GM21619 (cell line): ENCODE results near the gene KLF12.

Experiments used
- ATAC-seq: cut with Tn5 transposase; IDR thresholded peaks from one replicate; pipeline ENCODE4 v1.9.1; 2021; ENCODE audit not compliant: unreplicated experiment

The KLF12 gene

GRCh38 chr13:74135326-74136083, 1.3 kb upstream of the KLF12 start:
- peak; percentile 44 for ATAC-seq

GRCh38 chr13:74134777-74135325, 647 bp upstream of the KLF12 start:
- peak; percentile 28 for ATAC-seq

DNA sequence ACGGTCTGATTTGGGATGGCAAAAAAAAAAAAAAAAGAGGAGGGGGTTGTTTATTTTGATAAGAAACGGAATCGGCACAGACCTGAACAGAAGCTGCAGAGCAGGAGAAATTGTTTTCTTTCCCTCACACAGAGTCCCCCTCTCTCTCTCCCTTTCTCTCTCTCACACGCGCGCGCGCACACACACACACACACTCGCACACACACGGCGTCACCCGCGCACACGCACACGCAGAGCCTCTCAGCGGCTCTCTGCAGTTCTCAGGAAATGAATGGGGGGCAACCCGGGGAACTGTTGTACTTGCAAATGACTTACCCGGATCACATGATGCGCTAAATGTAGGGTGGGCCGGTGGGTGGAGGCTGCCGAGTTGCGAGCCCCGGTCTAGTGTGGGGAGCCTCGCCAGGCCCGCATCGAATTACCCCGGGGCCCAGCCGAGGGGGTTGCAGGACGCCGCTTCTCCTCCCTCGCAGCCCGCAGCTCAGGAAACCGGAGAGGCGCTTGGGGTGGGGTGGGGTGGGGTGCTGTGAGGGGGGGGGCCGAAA, 475 bp downstream of the KLF12 start:
- ATAC-seq, result peak; percentile 39

DNA sequence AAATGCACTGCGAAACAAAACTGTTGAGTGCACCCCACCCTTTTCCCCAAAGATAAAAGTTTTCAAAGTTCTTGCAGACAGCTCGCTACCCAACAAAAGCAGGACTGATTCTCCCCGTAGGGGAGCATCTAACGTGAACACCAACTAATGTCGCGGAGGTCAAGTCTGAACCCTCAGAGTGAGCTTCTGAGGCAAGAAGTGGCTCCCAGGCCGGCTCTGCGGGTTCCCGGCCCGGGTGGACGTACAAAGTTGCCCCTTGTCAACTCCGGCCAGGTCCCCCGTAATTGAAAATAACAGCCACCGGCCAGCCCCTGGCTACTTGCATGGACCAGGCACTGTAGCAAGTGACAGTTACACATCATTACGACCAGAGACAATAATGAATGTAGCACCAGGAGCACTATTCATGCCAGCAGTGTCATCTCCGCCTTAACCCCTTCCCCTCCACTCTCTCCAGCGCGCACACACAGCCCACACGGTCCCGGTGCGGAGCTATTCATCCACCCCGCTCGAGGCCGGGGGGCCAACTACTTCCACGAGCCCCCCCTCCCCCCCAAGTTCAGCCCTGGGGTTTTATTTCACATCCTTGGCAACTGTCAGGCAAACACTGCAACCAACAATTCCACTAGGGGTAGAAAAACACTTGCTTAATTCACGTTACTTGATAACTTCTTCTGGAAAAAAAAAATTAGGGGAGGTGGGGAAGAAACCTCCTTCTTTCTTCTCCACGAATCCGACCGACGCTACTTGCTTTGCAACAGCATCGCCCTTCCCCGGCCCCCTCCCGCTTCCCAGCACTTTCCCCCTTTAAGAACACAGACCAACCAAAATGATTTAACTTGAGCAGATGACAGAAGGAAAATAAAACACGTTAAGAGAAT, 1.2 kb downstream of the KLF12 start:
- no peak for ATAC-seq

DNA sequence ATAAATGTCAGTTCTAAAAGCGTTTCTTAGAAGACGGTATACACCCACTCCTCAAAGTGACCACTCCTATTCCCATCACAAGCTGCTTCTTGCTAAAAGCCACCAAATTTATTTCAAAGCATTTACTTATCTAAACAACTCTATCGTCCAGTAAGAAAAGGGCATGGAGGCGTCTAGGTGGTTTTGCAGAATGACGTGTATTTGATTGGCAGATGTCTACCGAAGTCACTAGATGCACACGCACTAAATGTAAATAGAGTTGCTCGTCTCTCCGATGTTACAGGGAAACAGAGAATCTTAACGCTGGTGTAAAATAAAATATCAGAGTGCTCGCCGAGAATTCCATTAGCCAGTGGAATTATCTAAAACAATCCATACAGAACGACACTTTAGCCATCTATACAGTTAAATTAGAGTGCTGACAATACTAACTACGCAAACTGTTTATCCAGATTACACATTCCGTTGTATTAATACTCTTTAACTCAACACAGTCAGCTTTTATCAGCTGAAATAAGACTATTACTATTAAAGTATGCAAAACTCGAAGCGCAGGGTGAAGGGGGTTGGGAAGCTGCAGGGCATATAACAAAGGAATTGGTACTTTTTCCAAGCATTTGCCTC, 1.9 kb downstream of the KLF12 start:
- no peak for ATAC-seq

- ATAC-seq, result no peak
Observed at GRCh38 chr13:74131227-74131626, 3.0 kb downstream of the KLF12 start.

GRCh38 chr13:74129500-74130191, 4.6 kb downstream of the KLF12 start:
- ATAC-seq, result no peak

DNA sequence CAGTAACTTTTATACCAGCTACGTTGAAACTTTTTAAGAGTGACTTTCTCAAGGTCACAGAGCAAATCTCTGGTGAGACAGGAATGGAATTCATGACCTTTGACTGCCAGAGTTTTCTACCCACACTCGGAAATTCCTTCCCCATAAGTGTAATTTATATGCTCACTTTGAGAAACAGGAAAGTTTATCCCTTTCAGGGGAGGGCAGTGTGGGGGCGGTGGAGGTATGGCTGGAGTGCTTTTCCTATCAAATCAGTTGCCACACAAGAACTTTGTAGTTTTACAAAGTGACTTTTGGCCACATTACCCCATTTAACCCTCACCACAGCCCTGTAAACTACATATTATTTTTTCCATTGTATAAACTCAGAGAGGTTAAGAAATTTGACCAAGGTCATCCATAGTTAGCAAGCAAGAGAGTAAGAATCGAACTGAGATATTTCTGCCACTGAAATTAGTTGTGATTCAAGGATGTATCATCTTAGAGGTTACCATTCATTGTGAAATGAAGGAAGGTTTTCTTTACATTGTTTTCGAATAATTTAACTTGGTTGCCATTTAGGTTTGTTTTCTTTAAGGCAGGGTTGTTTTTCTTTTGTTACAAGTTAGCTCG, 5.9 kb downstream of the KLF12 start:
- no peak for ATAC-seq

DNA sequence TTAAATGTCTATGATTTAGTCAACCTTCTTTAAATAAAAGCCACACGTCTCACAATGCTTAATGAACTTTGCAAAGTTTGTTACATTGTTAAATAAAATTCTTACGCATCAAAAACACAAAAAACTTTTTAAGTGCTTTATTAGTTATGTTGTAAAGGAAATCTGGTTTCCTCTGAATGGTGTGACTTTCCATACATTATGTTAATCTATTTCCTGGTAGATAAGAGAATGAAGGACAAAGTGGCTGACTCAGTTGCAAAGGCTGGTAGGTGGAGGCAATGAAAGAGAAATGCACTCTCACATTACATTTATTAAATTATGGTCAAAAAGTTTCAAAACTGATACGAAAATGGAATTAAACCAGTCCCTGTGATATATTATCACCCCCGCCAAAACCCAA, 15.9 kb downstream of the KLF12 start:
- no peak for ATAC-seq

GRCh38 chr13:74117207-74117705, 16.9 kb downstream of the KLF12 start:
- ATAC-seq, result no peak

DNA sequence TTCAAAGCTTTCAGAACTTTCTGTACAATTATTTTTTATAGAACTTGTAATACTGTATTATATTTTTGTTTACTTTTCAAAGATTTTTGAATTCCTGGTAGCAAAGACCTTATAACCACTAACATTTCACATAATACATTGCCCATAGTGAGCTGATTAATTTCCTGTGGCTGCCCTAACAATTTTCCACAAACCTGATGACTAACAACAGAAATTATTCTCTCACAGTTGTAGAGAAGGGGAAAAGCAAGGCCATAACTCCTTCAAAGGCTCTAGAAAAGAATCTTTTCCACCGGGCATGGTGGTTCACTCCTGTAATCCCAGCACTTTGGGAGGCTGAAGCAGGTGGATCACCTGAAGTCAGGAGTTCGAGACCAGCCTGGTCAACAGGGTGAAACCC, 19.1 kb downstream of the KLF12 start:
- no peak for ATAC-seq

DNA sequence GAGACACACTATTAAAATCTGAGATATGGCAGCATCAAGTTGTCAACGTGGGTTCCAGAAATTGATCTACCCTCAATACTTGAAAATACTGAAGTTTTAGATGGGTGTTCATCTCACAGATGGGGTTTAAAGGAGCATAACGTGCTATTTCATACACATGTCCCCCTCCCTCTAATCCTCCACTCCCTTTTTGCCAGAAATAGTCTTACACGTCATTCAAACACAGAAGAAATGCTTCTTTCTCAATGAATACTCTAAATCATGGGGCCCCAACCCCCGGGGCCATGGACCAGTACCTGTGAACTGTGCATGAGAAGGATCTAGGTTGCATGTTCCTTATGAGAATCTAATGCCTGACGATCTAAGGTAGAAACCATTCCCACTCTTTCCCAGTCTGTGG, 19.6 kb downstream of the KLF12 start:
- ATAC-seq, result no peak

DNA sequence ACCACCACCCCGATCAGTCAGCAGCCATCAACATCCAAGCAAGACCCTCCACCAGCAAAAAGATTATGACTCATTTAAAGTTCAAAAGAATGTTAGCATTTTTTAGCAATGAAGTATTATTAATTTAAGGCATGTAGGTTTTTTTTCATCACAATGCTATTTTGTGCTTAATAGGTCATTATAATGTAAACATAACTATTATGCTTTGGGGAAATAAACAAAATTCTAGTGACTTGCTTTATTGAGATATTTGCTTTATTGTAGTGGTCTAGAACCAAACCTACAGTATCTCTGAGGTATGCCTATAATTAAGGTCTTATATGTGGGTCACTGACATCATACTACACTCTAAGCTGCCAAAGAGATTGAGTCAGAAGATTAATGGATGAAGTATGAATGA, 20.0 kb downstream of the KLF12 start:
- ATAC-seq, result no peak

GRCh38 chr13:74111901-74112824, 22.0 kb downstream of the KLF12 start:
- ATAC-seq, result no peak

- no peak for ATAC-seq
Observed at GRCh38 chr13:74111399-74111798, 22.8 kb downstream of the KLF12 start.

GRCh38 chr13:74110053-74110452, 24.2 kb downstream of the KLF12 start:
- ATAC-seq, result no peak

GRCh38 chr13:74107598-74107997, 26.6 kb downstream of the KLF12 start:
- ATAC-seq, result no peak

- ATAC-seq, result no peak
Observed at GRCh38 chr13:74105871-74106270, 28.3 kb downstream of the KLF12 start.
